Muscle of leg (tissue), 11 donors: Measurements from ENCODE around the gene PPP2R5C. TPM values are rescaled to one million over a fixed set of nuclear protein-coding genes. Genes with fewer than 3 reads are reported as not detected.
"Not testable (repeated sequence)": the region's sequence is repeated elsewhere in the genome, so short reads cannot be mapped to it uniquely, and the experiment has no call there.

Experiments
- DNase-seq: peaks from one replicate; pipeline ENCODE4 v3.0.0; 2013
- H3K27ac ChIP-seq: one replicate; pipeline ENCODE4 v1.5.1; 2013; ENCODE audit warnings: mild to moderate bottlenecking, low read length, control low read depth
- H3K27me3 ChIP-seq: one replicate; pipeline ENCODE4 v1.6.1; 2013; ENCODE audit warnings: low read length; ENCODE audit not compliant: control insufficient read depth, insufficient read depth
- H3K36me3 ChIP-seq: one replicate; pipeline ENCODE4 v1.6.1; 2013; ENCODE audit warnings: low read length; ENCODE audit not compliant: control insufficient read depth, insufficient read depth
- H3K4me1 ChIP-seq: one replicate; pipeline ENCODE4 v1.6.1; 2013; ENCODE audit warnings: low read length; ENCODE audit not compliant: control insufficient read depth, insufficient read depth
- H3K4me3 ChIP-seq: one replicate; pipeline ENCODE4 v1.5.1; 2013; ENCODE audit warnings: low read length, control low read depth
- H3K9me3 ChIP-seq: replicated peaks from 2 replicates; pipeline ENCODE4 v1.6.1; 2013; ENCODE audit warnings: low read depth, low read length; ENCODE audit not compliant: control insufficient read depth
- WGBS: methylation state at CpG from one replicate; pipeline ENCODE4 v1.1.5; 2013; ENCODE audit warnings: missing lambda C conversion rate; ENCODE audit not compliant: insufficient coverage; 5-methylcytosine and 5-hydroxymethylcytosine counted together
- polyA plus RNA-seq, 8 donors: library from polyadenylated mRNA; unstranded; fragments of 120-200 nt; gene quantifications; one replicate each; pipeline versions ENCODE4 v1.2.1 to v1.2.3, GENCODE V29; 2013; ENCODE audit warnings: inconsistent platforms in 1 of 8, low replicate concordance in 1 of 8; ENCODE audit not compliant: insufficient read length in 8 of 8, insufficient read depth in 1 of 8
- total RNA-seq: library from RNA; stranded (reverse); fragments of 120-200 nt; gene quantifications from one replicate; pipeline ENCODE4 v1.2.4, GENCODE V29; 2013

The PPP2R5C gene
- total and polyA plus RNA-seq, 9 donors: 56.9 to 79.7 (median 65.9) TPM

DNA sequence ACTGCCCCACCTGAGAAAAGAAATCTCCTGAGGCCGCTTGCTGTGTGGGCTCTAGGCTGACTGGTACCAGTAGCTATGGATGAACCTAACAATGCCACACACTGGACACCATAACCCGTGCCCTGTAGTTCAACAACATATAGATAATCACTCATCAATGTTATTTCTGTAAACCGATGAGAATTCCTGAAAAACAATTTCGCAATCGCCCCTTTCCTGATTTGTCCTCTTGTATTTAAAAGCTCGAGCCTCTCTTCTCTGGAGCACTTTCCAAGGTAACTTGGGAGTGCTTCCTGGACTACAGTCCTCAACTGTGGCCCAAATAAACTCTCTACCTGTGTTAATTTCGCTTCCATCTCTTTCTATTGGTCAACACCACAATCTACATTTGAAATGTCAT is 26.1 kb upstream of the PPP2R5C start:
- Histone ChIP-seq H3K36me3 (no peaks in the 10 kb centered on the region), H3K4me3 (no peak overlapping the region), H3K9me3 (peaks cover 3% of the 10 kb centered on the region), H3K27me3 (no peaks in the 10 kb centered on the region), H3K27ac (no peak overlapping the region), H3K4me1 (peaks cover 6% of the 10 kb centered on the region)
- no peak for DNase-seq
- WGBS: 82% methylated on average over 5 of the region's 7 CpGs

DNA sequence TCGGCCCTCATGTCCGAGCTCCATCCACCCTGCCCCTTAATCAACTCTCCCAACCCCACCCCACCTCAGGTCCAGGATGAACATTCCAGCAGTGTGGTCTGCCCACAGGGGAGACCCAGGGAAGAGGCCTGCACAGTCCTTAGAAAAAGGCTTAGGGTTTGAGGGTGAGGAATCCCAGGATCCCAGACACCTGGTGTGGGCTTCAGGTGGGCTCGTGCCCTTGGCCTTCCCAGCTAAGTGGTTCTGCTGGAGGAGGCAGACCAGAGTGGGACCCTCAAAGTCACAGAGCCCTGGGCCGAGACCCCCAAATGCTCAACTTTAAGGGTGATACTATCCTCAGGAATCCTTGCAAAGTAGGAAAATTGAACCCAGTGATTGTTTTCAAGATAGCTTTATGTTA is 25.4 kb upstream of the PPP2R5C start:
- DNase-seq: no peak
- WGBS: 83% methylated on average over 1 of the region's 4 CpGs
- H3K4me3 ChIP-seq: no peak overlapping the region
- peaks cover 9% of the 10 kb centered on the region for H3K9me3 ChIP-seq
- no peak overlapping the region for H3K27ac ChIP-seq
- no peaks in the 10 kb centered on the region for H3K27me3 ChIP-seq
- H3K36me3 ChIP-seq: no peaks in the 10 kb centered on the region
- H3K4me1 ChIP-seq: peaks cover 6% of the 10 kb centered on the region

DNA sequence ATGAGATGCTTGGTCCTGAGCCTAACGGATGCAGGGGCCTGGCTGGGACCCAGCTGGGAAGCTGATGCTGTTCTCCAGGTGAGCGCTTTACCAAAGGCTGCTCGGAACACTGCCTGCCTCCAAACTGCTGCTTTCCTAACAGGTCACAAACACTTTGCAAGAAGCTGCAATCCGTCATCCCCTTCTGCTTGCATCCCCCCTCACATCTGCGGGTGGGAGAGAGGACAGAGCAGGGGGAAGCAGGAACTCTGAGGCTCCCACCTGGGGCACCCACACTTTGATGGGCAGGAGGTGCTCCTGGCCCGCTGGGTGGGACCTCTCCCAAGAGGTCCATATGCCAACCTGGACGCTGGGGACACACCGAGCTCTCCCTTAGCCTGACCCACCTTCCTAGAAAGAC is 24.9 kb upstream of the PPP2R5C start:
- peaks cover 3% of the 10 kb centered on the region for H3K4me1 ChIP-seq
- H3K27me3 ChIP-seq: no peaks in the 10 kb centered on the region
- 79% methylated on average over 4 of the region's 8 CpGs for WGBS
- H3K27ac ChIP-seq: no peak overlapping the region
- no peaks in the 10 kb centered on the region for H3K36me3 ChIP-seq
- DNase-seq: no peak
- H3K9me3 ChIP-seq: peaks cover 11% of the 10 kb centered on the region
- H3K4me3 ChIP-seq: no peak overlapping the region

DNA sequence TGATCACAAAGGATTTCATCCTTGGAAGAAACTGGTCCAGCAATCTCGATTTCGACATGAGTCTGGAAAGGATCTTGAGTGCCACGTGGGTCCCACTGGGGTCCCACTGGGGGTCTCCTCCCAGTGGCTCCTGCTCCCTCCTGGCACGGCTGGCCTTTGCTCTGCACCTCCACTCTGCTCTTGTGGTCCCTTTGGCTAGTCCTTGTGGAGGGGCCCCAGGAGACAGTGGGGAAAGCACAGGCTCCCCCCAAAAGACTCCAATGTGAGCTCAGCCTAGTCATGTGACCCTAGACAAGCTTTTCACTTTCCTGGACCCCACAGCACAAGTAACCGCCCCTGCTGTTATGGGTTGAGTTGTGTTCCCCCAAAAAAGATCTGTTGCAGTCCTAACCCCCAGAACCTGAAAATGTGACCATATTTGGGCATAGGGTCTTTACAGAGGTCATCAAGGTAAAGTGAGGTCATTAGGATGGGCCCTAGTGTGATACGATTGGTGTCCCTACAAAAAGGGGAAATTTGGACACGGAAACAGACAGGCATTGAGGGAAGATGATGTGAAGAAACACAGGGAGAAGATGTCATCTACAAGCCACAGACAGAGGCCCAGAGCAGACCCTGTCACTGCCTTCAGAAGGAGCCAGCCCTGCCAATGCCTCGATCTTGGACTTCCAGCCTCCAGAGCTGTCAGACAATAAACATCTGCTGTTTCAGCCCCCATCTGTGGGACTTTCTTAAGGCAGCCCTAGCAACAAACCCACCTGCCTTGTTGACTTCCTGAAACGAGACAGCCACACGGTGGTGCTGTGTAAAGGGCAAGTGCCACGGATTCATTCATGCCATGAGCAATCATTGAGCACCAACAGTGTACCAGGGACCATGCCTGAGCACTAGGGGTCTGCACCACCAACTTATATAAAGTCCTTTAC is 23.8 kb upstream of the PPP2R5C start:
- no peak overlapping the region for H3K4me3 ChIP-seq
- 80% methylated on average over 7 of the region's 11 CpGs for WGBS
- H3K27ac ChIP-seq: no peak overlapping the region

DNA sequence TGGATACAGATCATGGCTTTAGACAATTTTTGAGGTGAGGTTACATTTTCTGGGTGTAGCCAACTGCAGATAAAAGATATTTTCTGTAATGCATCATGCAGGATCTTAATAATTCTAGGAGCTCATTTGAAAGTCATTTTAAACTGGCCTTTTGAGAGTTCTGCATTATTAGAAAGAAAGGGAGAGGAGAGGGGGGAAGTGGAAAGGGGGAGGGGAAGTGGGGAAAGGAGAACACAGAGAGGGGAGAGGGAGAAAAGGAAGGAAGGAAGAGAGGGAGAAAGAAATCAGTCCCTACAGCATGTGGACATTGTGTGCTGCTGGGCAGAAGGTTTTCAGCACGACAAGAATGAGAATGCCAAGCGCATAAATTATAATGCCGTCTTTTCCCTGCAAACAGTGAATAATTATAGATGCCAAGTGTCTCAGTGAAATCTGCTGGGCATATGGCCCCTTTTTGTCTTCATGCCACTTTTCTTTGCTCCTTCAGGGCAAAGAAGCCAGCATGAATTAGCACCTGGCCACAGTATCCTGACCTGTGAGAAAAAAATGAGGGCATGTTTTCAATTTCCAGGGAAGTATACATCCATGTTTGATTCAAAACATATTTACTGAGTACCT is 22.7 kb upstream of the PPP2R5C start:
- no CpG with 5 or more reads among the region's 3 CpGs for WGBS
- Histone ChIP-seq H3K27me3 (no peaks in the 10 kb centered on the region), H3K27ac (no peak overlapping the region), H3K4me1 (no peaks in the 10 kb centered on the region), H3K36me3 (no peaks in the 10 kb centered on the region), H3K9me3 (peaks cover 7% of the 10 kb centered on the region), H3K4me3 (no peak overlapping the region)
- DNase-seq: no peak

More for the DNA sequence above, 23.8 kb upstream of the PPP2R5C start:
- H3K27me3 ChIP-seq: no peaks in the 10 kb centered on the region
- no peaks in the 10 kb centered on the region for H3K36me3 ChIP-seq
- peaks cover 11% of the 10 kb centered on the region for H3K9me3 ChIP-seq
- no peak for DNase-seq
- H3K4me1 ChIP-seq: no peaks in the 10 kb centered on the region

DNA sequence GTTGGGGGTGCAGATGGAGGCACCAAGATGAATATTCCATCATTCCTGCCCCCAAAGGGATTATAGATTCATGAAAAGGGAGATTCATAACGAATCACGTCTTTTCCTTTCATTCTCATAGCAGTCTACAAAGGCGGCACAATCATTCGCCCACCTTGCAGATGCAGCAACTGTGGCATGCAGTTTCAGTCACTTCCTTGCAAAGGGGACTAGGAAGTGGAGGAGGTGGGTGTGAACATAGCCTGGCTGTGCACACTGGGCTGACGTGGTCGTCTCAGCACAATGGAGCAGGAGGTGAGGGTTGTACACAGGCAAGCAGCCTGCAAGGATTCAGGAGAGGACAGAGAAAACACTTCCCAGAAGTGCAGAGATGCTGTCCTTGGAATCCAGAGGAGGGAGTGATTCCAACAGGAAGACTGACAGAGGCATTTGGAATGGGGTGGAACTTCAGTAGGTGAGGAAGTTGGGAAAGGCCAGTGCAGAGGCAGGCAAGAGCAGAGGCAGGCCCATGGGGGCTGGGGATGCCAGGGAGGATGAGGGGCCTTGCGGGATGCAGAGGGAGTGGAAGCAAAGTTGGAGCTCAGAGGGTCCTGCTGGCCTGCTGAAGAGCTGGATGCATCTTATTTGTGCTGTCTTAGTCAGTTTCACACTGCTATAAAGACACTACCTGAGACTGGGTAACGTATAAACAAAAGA is 21.9 kb upstream of the PPP2R5C start:
- no peak for DNase-seq
- H3K27me3 ChIP-seq: no peaks in the 10 kb centered on the region
- 65% methylated on average over 3 of the region's 8 CpGs for WGBS

DNA sequence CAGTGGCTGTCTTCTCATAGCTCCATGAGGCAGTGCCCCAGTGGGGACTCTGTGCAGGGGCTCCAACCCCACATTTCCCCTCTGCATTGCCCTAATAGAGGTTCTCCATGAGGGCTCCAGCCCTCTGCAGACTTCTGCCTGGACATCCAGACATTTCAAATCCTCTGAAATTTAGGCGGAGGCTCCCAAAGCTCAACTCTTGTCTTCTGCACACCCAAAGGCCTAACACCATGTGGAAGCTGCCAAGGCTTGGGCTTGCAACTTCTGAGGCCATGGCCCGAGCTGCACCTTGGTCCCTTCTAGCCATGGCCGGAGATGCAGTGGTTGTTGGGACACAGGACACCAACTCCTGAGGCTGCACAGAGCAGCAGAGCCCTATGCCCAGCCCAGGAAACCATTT is 20.5 kb upstream of the PPP2R5C start:
- 85% methylated on average over 2 of the region's 3 CpGs for WGBS
- peaks cover 7% of the 10 kb centered on the region for H3K9me3 ChIP-seq
- H3K27me3 ChIP-seq: no peaks in the 10 kb centered on the region
- no peaks in the 10 kb centered on the region for H3K36me3 ChIP-seq
- H3K4me3 ChIP-seq: no peak overlapping the region
- H3K4me1 ChIP-seq: no peaks in the 10 kb centered on the region
- no peak overlapping the region for H3K27ac ChIP-seq
- no peak for DNase-seq

More for the DNA sequence above, 21.9 kb upstream of the PPP2R5C start:
- Histone ChIP-seq H3K4me3 (no peak overlapping the region), H3K36me3 (no peaks in the 10 kb centered on the region), H3K9me3 (peaks cover 7% of the 10 kb centered on the region), H3K4me1 (no peaks in the 10 kb centered on the region), H3K27ac (no peak overlapping the region)

DNA sequence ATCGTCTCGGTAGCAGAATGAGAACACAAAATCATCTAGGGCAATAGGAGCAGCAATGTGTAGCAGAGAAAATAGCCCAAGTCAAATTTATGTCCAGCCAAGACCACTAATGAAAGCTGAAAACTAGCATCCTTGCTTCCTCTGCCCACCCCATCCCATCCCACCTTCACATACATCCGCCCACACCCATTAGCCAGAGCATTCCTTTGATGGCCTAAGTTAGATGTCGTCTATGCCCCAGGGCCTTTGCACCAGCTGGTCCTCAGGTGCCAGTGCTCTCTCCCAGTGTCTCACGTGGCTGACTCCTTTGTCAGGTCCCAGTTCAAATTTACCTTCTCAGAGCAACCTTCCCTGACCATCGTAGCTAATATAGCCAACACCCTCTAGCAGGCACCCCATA is 17.8 kb upstream of the PPP2R5C start:
- H3K4me1 ChIP-seq: no peaks in the 10 kb centered on the region
- no peak overlapping the region for H3K27ac ChIP-seq
- peaks cover 7% of the 10 kb centered on the region for H3K9me3 ChIP-seq
- no peak for DNase-seq
- WGBS: 85% methylated on average over 5 of the region's 6 CpGs
- H3K27me3 ChIP-seq: no peaks in the 10 kb centered on the region
- H3K4me3 ChIP-seq: no peak overlapping the region
- H3K36me3 ChIP-seq: no peaks in the 10 kb centered on the region

DNA sequence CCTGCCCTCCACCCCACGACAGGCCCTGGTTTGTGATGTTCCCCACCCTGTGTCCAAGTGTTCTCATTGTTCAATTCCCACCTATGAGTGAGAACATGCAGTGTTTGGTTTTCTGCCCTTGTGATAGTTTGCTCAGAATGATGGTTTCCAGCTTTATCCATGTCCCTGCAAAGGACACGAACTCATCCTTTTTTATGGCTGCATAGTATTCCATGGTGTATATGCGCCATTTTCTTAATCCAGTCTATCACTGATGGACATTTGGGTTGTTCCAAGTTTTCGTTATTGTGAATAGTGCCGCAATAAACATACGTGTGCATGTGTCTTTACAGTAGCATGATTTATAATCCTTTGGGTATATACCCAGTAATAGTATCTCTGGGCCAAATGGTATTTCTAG is 17.1 kb upstream of the PPP2R5C start:
- not testable (repeated sequence) for H3K4me1 ChIP-seq, H3K27ac ChIP-seq, H3K27me3 ChIP-seq, H3K9me3 ChIP-seq, DNase-seq, H3K4me3 ChIP-seq, H3K36me3 ChIP-seq
- WGBS: no CpG with 5 or more reads among the region's 6 CpGs

DNA sequence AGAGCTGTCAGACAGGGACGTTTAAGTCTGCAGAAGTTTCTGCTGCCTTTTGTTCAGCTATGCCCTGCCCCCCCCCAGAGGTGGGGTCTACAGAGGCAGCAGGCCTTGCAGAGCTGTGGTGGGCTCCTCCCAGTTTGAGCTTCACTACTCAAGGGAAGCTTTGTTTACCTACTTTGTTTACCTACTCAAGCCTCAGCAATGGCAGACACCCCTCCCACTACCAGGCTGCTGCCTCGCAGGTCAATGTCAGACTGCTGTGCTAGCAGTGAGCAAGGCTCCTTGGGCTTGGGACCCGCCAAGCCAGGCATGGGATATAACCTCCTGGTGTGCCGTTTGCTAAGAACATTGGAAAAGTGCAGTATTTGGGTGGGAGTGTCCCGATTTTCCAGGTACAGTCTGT is 11.8 kb upstream of the PPP2R5C start:
- not testable (repeated sequence) for H3K27ac ChIP-seq, DNase-seq, H3K36me3 ChIP-seq, H3K4me3 ChIP-seq, H3K9me3 ChIP-seq, H3K27me3 ChIP-seq, H3K4me1 ChIP-seq
- 62% methylated on average over 3 of the region's 5 CpGs for WGBS
